Prostate gland (tissue), 2 donors: ENCODE data around the gene CKAP2L. TPM values are rescaled to one million over a fixed set of nuclear protein-coding genes. Genes with fewer than 3 reads are reported as not detected.

ENCODE experiments used
- DNase-seq: peaks from one replicate; pipeline ENCODE4 v3.0.0-alpha.2; 2019; ENCODE audit warnings: low spot score
- H3K27ac ChIP-seq, 2 donors: fragments of 200-600 bp; sonication (generic); 2 replicates each; pipeline ENCODE4 v1.5.1; 2017 to 2019
- H3K27me3 ChIP-seq: fragments of 200-600 bp; sonication (generic); replicated peaks from 2 replicates; pipeline ENCODE4 v1.5.1; 2019; ENCODE audit not compliant: insufficient read depth
- H3K36me3 ChIP-seq, 2 donors: fragments of 200-600 bp; sonication (generic); 1 replicate in 1 of 2; 2 replicates in 1 of 2; pipeline versions ENCODE4 v1.5.1 to v1.8.1; 2017 to 2019
- H3K4me1 ChIP-seq: fragments of 200-600 bp; sonication (generic); replicated peaks from 2 replicates; pipeline ENCODE4 v1.5.1; 2019
- H3K4me3 ChIP-seq, 2 donors: fragments of 200-600 bp; sonication (generic); 2 replicates each; pipeline ENCODE4 v1.5.1; 2017 to 2019
- H3K9me3 ChIP-seq: fragments of 200-600 bp; sonication (generic); 2 replicates; pipeline ENCODE4 v1.5.1; 2017
- CTCF ChIP-seq, 4 experiments: fragments of 200-600 bp in 2 of 4; fragments of 450-650 bp in 2 of 4; sonication (generic) in 2 of 4; IDR thresholded peaks; 1 replicate in 3 of 4; 2 replicates in 1 of 4; pipeline ENCODE4 v1.5.1; 2016 to 2019; ENCODE audit warnings: antibody characterized with exemption in 4 of 4, mild to moderate bottlenecking in 2 of 4, moderate library complexity in 2 of 4
- POLR2A ChIP-seq: fragments of 450-650 bp; IDR thresholded peaks from one replicate; pipeline ENCODE4 v1.6.1; 2016; ENCODE audit warnings: antibody characterized with exemption, mild to moderate bottlenecking
- POLR2AphosphoS5 ChIP-seq: sonication (generic); formaldehyde crosslinking; IDR thresholded peaks from one replicate; pipeline ENCODE4 v1.6.1; 2017; ENCODE audit warnings: antibody characterized with exemption
- WGBS: methylation state at CpG from one replicate; pipeline ENCODE4 v1.1.5; 2018; 5-methylcytosine and 5-hydroxymethylcytosine counted together
- intact Hi-C: fragments of 100-400 bp; cut with DNase I; formaldehyde crosslinking; loops from one replicate; pipeline ENCODE4 v1.14.2; 2022
- total RNA-seq, 2 donors: library from RNA; depleted of rRNA; stranded (reverse); fragments of >200 nt; gene quantifications; one replicate each; pipeline ENCODE4 v1.1.0, GENCODE V29; 2016

CKAP2L gene
- total RNA-seq, 2 donors from 2014 or later = 0.23 to 3.1 TPM

- Histone ChIP-seq H3K4me3 (no peak overlapping the region), H3K36me3 (no peaks in the 10 kb centered on the region), H3K4me1 (no peaks in the 10 kb centered on the region), H3K27me3 (no peaks in the 10 kb centered on the region), H3K9me3 (no peaks in the 10 kb centered on the region), H3K27ac (no peak overlapping the region)
- intact Hi-C loops = no loop called here
- no peak for DNase-seq
- TF ChIP-seq POLR2AphosphoS5 = no peak
- no peak for TF ChIP-seq CTCF (IDR thresholded peaks at IDR 0.05)
- no peak for TF ChIP-seq POLR2A
- 50% methylated on average over 2 of the region's 2 CpGs for WGBS
These were observed 60.7 kb downstream of the CKAP2L start for GRCh38 chr2:112703684-112704083.

GRCh38 chr2:112701052-112701451 is 63.4 kb downstream of the CKAP2L start:
- Histone ChIP-seq H3K36me3 (no peaks in the 10 kb centered on the region), H3K4me1 (no peaks in the 10 kb centered on the region), H3K9me3 (no peaks in the 10 kb centered on the region), H3K27ac (no peak overlapping the region), H3K27me3 (no peaks in the 10 kb centered on the region), H3K4me3 (no peak overlapping the region)
- intact Hi-C loops = no loop called here
- TF ChIP-seq POLR2AphosphoS5 (no peak), POLR2A (no peak), CTCF (IDR thresholded peaks at IDR 0.05) (no peak)
- DNase-seq = no peak
- WGBS = 55% methylated on average over 8 of the region's 8 CpGs

- 76% methylated on average over 3 of the region's 3 CpGs for WGBS
These were observed 64.3 kb downstream of the CKAP2L start for GRCh38 chr2:112699984-112700667.

GRCh38 chr2:112698834-112699515 is 65.4 kb downstream of the CKAP2L start:
- no peak for DNase-seq
- Histone ChIP-seq H3K4me1 (no peaks in the 10 kb centered on the region), H3K9me3 (no peaks in the 10 kb centered on the region), H3K27me3 (no peaks in the 10 kb centered on the region), H3K36me3 (no peaks in the 10 kb centered on the region), H3K27ac (no peak overlapping the region), H3K4me3 (no peak overlapping the region)
- intact Hi-C loops = no loop called here
- no peak for TF ChIP-seq POLR2AphosphoS5
- TF ChIP-seq CTCF (IDR thresholded peaks at IDR 0.05) = no peak
- TF ChIP-seq POLR2A = no peak
- WGBS = 90% methylated on average over 3 of the region's 3 CpGs

More at GRCh38 chr2:112699984-112700667, 64.3 kb downstream of the CKAP2L start:
- TF ChIP-seq POLR2A = no peak
- TF ChIP-seq CTCF (IDR thresholded peaks at IDR 0.05) = no peak
- no peak for TF ChIP-seq POLR2AphosphoS5
- H3K27me3 ChIP-seq = no peaks in the 10 kb centered on the region
- no peak for DNase-seq
- no peaks in the 10 kb centered on the region for H3K36me3 ChIP-seq
- no peak overlapping the region for H3K27ac ChIP-seq
- H3K4me3 ChIP-seq = no peak overlapping the region
- H3K4me1 ChIP-seq = no peaks in the 10 kb centered on the region
- intact Hi-C loops = no loop called here
- no peaks in the 10 kb centered on the region for H3K9me3 ChIP-seq

- WGBS = 96% methylated on average over 11 of the region's 12 CpGs
- intact Hi-C loops = no loop called here
- H3K9me3 ChIP-seq = no peaks in the 10 kb centered on the region
These were observed 70.2 kb downstream of the CKAP2L start for GRCh38 chr2:112694182-112694581.

More at GRCh38 chr2:112694182-112694581, 70.2 kb downstream of the CKAP2L start:
- H3K27me3 ChIP-seq = no peaks in the 10 kb centered on the region
- H3K4me3 ChIP-seq = no peak overlapping the region
- TF ChIP-seq POLR2AphosphoS5 (no peak), CTCF (IDR thresholded peaks at IDR 0.05) (no peak), POLR2A (no peak)
- H3K36me3 ChIP-seq = no peaks in the 10 kb centered on the region
- no peak for DNase-seq
- H3K4me1 ChIP-seq = no peaks in the 10 kb centered on the region
- H3K27ac ChIP-seq = no peak overlapping the region
